ENCODE data around the gene MBTPS2. TPM values are rescaled to one million over a fixed set of nuclear protein-coding genes. Genes with fewer than 3 reads are reported as not detected.
A peak's percentile ranks its signal among the peaks of the same experiment; 100 is the strongest.

The MBTPS2 gene
- total RNA-seq, 2 donors from 2014 or later: 7.6 to 7.7 TPM

GRCh38 chrX:21926527-21927278, 87.3 kb downstream of the MBTPS2 start:
- peaks cover 3 to 5% of the 10 kb centered on the region in 2 donors for H3K36me3 Mint-ChIP-seq (ENCODE audit: insufficient read depth in 2 of 2)

GRCh38 chrX:21929209-21929608, 89.8 kb downstream of the MBTPS2 start:
- H3K36me3 Mint-ChIP-seq (ENCODE audit: insufficient read depth in 2 of 2): peaks cover 3% of the 10 kb centered on the region in 2 donors
- no peak for ATAC-seq (replicated peaks in 1 of 2)
- H3K27me3 Mint-ChIP-seq (ENCODE audit: low read depth): no peaks in the 10 kb centered on the region
- peak overlapping the region; percentile 83 for H3K27ac Mint-ChIP-seq
- peak overlapping the region; percentile 34 to 50 for H3K4me3 Mint-ChIP-seq
- peaks cover 0 to 5% of the 10 kb centered on the region in 2 donors for H3K9me3 Mint-ChIP-seq
- DNase-seq: no peak
- peaks cover 42% of the 10 kb centered on the region for H3K4me1 Mint-ChIP-seq (ENCODE audit: low read depth)

More at GRCh38 chrX:21926527-21927278, 87.3 kb downstream of the MBTPS2 start:
- Mint-ChIP-seq H3K4me1 (ENCODE audit: low read depth) (peaks cover 31% of the 10 kb centered on the region), H3K4me3 (peak overlapping the region in 1 of 2 donors; percentile 60), H3K27me3 (ENCODE audit: low read depth) (no peaks in the 10 kb centered on the region), H3K9me3 (peaks cover 0 to 5% of the 10 kb centered on the region in 2 donors), H3K27ac (peak overlapping the region; percentile 60)
- DNase-seq (no peak), ATAC-seq (replicated peaks in 1 of 2) (peak; percentile 74 to 78)

GRCh38 chrX:21930986-21931385, 91.6 kb downstream of the MBTPS2 start:
- H3K27me3 Mint-ChIP-seq (ENCODE audit: low read depth): no peaks in the 10 kb centered on the region
- no peak for ATAC-seq (replicated peaks in 1 of 2)
- H3K4me1 Mint-ChIP-seq (ENCODE audit: low read depth): peaks cover 42% of the 10 kb centered on the region
- H3K27ac Mint-ChIP-seq: peak overlapping the region; percentile 63
- peak overlapping the region in 1 of 2 donors; percentile 25 for H3K4me3 Mint-ChIP-seq
- DNase-seq: no peak
- peaks cover 3% of the 10 kb centered on the region in 2 donors for H3K36me3 Mint-ChIP-seq (ENCODE audit: insufficient read depth in 2 of 2)
- H3K9me3 Mint-ChIP-seq: peaks cover 0 to 5% of the 10 kb centered on the region in 2 donors

- Mint-ChIP-seq H3K27me3 (ENCODE audit: low read depth) (no peaks in the 10 kb centered on the region), H3K36me3 (ENCODE audit: insufficient read depth in 2 of 2) (peaks cover 3% of the 10 kb centered on the region in 2 donors), H3K27ac (peak overlapping the region; percentile 90), H3K9me3 (peaks cover 0 to 5% of the 10 kb centered on the region in 2 donors), H3K4me3 (peak overlapping the region in 1 of 2 donors; percentile 10), H3K4me1 (ENCODE audit: low read depth) (peaks cover 32% of the 10 kb centered on the region)
- DNase-seq (peak; percentile 30 to 33), ATAC-seq (replicated peaks in 1 of 2) (peak; percentile 88 to 90)
Observed at GRCh38 chrX:21932292-21933002, 93.0 kb downstream of the MBTPS2 start.

GRCh38 chrX:21933077-21933476, 93.7 kb downstream of the MBTPS2 start:
- Mint-ChIP-seq H3K4me1 (ENCODE audit: low read depth) (peaks cover 30% of the 10 kb centered on the region), H3K9me3 (peaks cover 0 to 5% of the 10 kb centered on the region in 2 donors), H3K27me3 (ENCODE audit: low read depth) (no peaks in the 10 kb centered on the region), H3K36me3 (ENCODE audit: insufficient read depth in 2 of 2) (peaks cover 3% of the 10 kb centered on the region in 2 donors), H3K4me3 (no peak overlapping the region), H3K27ac (peak overlapping the region; percentile 90)
- ATAC-seq (replicated peaks in 1 of 2) (no peak), DNase-seq (no peak)

GRCh38 chrX:21934414-21934813, 95.0 kb downstream of the MBTPS2 start:
- H3K36me3 Mint-ChIP-seq (ENCODE audit: insufficient read depth in 2 of 2): no peaks in the 10 kb centered on the region
- H3K27ac Mint-ChIP-seq: no peak overlapping the region
- no peak for DNase-seq

More at GRCh38 chrX:21934414-21934813, 95.0 kb downstream of the MBTPS2 start:
- Mint-ChIP-seq H3K27me3 (ENCODE audit: low read depth) (no peaks in the 10 kb centered on the region), H3K9me3 (peaks cover 0 to 3% of the 10 kb centered on the region in 2 donors), H3K4me1 (ENCODE audit: low read depth) (peaks cover 24% of the 10 kb centered on the region), H3K4me3 (no peak overlapping the region)
- no peak for ATAC-seq (replicated peaks in 1 of 2)

Other genes starting within 250 kb of the MBTPS2 start
- under 1 TPM; 0.79 to 0.94 TPM for gene KLHL34, start 181.3 kb upstream of the MBTPS2 start, total RNA-seq
- gene SMPX, start 81.5 kb upstream of the MBTPS2 start, total RNA-seq: not detected
- 1 to 10 TPM; 1.0 to 1.1 TPM for gene YY2, start 16.4 kb downstream of the MBTPS2 start, total RNA-seq
- gene SMS, start 101.1 kb downstream of the MBTPS2 start, total RNA-seq: 10 to 100 TPM; 57.7 to 70.3 TPM
- gene PHEX, start 192.7 kb downstream of the MBTPS2 start, total RNA-seq: 1 to 10 TPM; 1.4 to 1.9 TPM

Data from activated T-cell treated with anti-CD3 and anti-CD28 coated beads, Interleukin-2, amount 50 U/mL, for 72 hours (primary cell).